ENCODE measurements around the gene STOM.

DNA sequence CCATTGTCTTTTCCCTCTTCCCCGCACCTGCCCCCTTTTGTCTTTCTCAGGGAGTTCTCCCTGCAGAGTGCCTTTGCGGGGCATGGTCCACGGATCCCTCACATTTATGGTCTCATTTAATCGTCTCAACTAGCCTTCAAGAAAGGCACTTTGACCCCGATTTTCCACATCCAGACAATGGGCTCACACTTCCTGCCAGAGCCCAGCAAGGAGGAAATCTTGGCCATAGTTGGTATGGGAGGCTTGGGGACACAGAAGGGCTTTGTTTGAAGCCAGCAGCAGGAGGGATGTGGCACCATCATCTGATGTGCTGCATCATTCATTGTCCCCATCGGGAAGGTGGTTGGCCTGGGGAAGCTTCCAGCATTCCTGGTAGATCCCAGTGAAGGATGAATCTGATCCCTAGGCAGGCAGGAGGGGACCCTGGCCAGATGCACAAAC, 77.2 kb downstream of the STOM start:
- TF ChIP-seq, protein P1, sequence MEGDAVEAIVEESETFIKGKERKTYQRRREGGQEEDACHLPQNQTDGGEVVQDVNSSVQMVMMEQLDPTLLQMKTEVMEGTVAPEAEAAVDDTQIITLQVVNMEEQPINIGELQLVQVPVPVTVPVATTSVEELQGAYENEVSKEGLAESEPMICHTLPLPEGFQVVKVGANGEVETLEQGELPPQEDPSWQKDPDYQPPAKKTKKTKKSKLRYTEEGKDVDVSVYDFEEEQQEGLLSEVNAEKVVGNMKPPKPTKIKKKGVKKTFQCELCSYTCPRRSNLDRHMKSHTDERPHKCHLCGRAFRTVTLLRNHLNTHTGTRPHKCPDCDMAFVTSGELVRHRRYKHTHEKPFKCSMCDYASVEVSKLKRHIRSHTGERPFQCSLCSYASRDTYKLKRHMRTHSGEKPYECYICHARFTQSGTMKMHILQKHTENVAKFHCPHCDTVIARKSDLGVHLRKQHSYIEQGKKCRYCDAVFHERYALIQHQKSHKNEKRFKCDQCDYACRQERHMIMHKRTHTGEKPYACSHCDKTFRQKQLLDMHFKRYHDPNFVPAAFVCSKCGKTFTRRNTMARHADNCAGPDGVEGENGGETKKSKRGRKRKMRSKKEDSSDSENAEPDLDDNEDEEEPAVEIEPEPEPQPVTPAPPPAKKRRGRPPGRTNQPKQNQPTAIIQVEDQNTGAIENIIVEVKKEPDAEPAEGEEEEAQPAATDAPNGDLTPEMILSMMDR (tag by site-specific recombination; IDR thresholded peaks at IDR 0.05), result no peak
- TF ChIP-seq, protein P2, sequence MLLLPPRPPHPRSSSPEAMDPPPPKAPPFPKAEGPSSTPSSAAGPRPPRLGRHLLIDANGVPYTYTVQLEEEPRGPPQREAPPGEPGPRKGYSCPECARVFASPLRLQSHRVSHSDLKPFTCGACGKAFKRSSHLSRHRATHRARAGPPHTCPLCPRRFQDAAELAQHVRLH (tag by site-specific recombination; IDR thresholded peaks at IDR 0.05), result no peak
- TF ChIP-seq ZNF561 (tag by site-specific recombination; IDR thresholded peaks at IDR 0.05; ENCODE audit: borderline replicate concordance), result no peak
- TF ChIP-seq, protein P3, sequence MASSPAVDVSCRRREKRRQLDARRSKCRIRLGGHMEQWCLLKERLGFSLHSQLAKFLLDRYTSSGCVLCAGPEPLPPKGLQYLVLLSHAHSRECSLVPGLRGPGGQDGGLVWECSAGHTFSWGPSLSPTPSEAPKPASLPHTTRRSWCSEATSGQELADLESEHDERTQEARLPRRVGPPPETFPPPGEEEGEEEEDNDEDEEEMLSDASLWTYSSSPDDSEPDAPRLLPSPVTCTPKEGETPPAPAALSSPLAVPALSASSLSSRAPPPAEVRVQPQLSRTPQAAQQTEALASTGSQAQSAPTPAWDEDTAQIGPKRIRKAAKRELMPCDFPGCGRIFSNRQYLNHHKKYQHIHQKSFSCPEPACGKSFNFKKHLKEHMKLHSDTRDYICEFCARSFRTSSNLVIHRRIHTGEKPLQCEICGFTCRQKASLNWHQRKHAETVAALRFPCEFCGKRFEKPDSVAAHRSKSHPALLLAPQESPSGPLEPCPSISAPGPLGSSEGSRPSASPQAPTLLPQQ (tag by site-specific recombination; IDR thresholded peaks at IDR 0.05), result no peak
